Iris pigment epithelial cell (primary cell): ENCODE data around the gene INPP5B.
"Not testable (repeated sequence)": the region's sequence is repeated elsewhere in the genome, so short reads cannot be mapped to it uniquely, and the experiment has no call there.

Experiments used
- DNase-seq: peaks from one replicate; pipeline ENCODE4 v3.0.0-alpha.2; 2011; ENCODE audit warnings: low read depth

The INPP5B gene

DNA sequence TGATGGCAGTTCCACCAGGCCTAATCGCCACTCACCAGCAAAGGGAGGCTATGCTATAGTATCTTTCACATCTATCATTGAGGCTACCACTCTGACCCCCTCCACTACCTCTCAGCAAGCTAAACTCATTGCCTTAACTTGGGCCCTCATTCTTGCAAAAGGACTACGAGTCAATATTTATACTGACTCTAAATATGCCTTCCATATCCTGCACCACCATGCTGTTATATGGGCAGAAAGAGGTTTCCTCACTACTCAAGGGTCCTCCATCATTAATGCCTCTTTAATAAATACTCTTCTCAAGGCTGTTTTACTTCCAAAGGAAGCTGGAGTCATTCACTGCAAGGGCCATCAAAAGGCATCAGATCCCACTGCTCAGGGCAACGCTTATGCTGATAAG lies 35.4 kb downstream of the INPP5B start:
- not testable (repeated sequence) for DNase-seq

DNA sequence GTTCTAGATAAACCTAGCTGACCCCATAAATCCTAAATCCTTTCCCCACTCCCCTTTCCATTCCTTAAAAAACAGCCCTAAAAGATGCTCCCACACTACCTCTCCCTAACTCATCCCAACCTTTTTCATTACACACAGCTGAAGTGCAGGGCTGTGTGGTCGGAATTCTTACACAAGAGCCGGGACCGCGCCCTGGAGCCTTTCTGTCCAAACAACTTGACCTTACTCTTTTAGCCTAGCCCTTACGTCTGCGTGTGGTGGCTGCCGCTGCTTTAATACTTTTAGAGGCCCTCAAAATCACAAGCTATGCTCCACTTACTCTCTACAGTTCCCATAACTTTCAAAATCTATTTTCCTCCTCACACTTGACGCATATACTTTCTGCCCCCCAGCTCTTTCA lies 36.0 kb downstream of the INPP5B start:
- not testable (repeated sequence) for DNase-seq

DNA sequence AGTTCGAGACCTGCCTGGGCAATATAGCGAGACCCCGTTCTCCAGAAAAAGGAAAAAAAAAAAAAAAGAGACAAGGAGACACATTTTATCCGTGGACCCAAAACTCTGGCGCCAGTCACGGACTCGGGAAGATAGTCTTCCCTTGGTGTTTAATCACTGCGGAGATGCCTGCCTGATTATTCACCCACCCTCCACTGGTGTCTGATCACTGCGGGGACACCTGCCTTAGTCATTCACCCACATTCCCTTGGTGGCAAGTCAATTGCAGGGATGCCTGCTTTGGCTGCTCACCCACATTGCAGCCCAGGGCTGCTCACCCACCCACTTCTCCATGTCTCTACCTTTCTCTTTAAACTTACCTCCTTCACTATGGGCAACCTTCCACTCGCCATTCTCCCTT lies 38.3 kb downstream of the INPP5B start:
- not testable (repeated sequence) for DNase-seq

DNA sequence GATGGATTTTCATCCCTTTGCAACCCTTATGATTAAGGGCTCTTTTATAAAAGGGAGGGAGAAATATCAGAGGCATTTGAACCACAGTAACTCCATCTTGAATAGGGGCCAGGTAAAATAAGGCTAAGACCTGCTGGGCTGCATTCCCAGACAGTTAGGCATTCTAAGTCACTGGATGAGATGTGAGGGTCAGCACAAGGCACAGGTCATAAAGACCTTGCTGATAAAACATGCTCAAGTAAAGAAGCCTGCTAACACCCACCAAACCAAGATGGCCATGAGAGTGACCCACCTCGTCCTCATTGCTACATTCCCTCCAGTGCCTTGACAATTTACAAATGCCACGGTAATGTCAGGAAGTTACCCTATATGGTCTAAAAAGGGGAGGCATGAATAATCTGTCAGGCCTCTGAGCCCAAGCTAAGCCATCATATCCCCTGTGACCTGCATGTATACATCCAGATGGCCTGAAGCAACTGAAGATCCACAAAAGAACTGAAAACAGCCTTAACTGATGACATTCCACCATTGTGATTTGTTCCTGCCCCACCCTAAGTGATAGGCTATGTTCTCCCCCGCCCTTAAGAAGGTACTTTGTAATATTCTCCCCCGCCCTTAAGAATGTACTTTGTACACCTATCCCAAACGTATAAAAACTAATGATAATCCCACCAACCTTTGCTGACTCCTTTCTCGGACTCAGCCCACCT lies 39.3 kb downstream of the INPP5B start:
- not testable (repeated sequence) for DNase-seq

DNA sequence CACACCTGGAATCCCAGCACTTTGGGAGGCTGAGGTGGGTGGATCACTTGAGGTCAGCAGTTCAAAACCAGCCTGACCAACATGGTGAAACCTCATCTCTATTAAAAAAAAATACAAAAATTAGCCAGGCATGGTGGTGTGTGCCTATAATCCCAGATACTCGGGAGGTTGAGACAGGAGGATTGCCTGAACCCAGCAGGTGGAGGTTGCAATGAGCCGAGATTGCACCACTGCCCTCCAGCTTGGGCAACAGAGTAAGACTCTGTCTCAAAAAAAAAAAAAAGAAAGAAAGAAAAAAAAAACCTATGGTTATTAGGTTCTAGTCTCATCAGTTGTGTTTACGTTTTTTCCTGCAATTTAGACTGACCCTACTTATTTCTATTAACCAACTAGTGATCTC lies 40.3 kb downstream of the INPP5B start:
- not testable (repeated sequence) for DNase-seq

DNA sequence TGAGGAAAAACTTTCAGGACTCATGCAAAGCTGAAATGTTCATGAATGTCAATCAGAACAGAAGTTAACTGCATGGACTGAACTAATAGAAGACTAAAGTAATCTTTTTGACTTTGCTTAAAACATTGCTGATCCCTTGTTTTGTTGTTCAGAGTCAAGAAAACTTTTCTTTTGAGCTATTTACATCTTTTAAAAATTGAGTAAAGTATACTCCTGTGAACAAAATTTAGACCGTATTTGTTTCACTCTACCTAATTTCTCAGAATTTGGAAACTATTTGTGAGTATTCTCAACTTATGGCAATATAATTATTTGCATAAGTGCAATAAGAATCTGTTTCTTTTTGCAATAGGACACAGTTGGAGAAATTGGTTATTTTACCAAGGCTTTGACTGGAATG lies 41.1 kb downstream of the INPP5B start:
- no peak for DNase-seq

DNA sequence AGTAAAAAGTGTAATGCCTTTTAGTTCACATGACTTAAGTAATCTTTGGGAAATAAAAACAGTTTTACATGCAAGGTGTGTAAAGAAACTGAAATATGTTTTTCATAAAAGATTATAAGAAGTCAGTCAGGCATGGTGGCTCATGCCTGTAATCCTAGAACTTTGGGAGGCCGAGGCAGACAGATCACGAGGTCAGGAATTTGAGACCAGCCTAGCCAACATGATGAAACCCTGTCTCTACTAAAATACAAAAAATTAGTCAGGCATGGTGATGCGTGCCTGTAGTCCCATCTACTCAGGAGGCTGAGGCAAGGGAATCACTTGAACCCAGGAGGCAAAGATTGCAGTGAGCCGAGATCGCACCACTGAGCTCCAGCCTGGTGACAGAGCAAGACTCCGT lies 42.9 kb downstream of the INPP5B start:
- DNase-seq = peak; percentile 53

DNA sequence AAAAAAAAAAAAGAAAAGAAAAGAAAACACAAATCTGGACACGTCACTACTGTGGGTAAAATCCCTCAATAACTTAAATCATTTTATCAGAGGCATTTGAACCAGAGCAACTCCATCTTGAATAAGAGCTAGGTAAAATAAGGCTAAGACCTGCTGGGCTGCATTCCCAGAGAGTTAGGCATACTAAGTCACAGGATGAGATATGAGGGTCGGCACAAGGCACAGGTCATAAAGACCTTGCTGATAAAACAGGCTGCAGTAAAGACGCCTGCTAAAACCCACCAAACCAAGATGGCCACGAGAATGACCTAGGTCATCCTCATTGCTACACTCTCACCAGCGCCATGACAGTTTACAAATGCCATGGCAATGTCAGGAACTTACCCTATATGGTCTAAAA lies 43.9 kb downstream of the INPP5B start:
- DNase-seq = no peak

DNA sequence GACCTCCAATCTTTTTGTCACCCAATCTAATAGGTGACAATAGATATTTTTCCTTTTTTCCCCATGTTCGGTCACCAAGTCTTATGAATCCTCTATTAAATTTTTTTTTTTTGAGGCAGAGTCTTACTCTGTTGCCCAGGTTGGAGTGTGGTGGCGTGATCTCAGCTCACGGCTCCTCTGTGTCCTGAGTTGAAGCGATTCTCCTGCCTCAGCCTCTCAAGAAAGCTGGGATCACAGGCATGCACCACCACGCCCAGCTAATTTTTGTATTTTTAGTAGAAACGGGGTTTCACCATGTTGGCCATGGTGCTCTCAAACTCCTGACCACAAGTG lies 45.0 kb downstream of the INPP5B start:
- DNase-seq = no peak

DNA sequence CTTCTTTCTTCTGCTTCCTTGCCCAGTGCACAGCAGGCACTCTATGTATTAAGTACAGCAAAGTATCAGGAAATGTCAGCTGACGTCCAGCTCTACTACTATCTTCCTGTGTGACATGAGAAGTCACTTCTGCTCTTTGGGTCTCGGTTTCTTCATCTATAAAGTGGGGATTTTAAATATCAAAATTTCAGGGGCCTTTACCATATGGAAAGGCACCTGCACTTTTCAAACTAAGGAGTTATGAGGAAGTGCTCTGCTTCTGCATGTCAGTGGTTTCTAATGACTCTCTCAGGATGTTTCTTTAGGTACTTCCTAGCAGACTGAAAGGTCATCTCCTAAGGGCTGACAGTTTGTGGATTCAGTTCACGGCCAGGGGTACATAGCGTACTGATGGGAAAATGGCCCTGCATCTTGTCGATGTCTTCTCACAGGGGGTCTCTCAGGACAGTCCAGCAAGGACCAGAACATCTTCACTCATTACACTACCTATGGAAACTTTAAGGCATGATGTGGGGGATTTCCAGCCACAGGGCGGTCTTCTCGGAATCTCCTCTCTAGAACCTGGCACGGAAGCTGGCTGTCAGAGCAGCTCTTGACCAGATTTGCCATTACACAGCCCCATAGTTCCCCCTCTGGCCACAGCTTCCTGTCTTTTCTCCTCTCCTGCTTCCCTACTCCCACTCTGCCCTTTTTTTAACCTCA lies 45.5 kb downstream of the INPP5B start:
- no peak for DNase-seq

DNA sequence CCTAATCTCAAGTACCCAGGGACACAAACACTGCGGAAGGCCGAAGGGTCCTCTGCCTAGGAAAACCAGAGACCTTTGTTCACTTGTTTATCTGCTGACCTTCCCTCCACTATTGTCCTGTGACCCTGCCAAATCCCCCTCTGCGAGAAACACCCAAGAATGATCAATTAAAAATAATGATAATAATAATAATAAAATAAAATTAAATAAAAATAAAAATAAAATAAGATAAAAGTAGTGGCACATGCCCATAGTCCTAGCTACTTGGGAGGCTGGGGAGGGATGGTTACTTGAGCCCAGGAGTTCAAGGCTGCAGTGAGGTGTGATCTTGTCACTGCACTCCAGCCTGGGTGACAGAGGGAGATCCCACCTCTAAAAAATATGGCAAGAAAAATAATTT lies 49.3 kb downstream of the INPP5B start:
- DNase-seq = not testable (repeated sequence)

DNA sequence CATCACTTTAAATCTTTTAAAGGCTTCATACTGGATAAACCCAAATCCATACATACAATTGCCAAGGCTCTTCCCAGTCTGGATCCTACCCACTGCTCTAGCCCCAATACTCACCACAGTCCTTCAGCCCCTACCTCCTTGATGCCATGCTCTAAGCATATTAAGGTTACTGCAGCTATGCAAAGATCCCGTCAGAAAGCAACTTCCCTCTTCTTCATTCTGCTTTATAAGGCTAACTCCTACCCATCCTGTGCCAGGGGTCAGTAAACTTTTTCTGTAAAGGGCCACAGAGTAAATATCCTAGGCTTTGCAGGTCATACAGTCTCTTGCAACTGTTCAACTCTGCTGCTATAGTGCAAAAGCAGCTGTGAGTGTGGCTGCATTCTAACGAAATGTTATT lies 53.2 kb downstream of the INPP5B start:
- DNase-seq = no peak

DNA sequence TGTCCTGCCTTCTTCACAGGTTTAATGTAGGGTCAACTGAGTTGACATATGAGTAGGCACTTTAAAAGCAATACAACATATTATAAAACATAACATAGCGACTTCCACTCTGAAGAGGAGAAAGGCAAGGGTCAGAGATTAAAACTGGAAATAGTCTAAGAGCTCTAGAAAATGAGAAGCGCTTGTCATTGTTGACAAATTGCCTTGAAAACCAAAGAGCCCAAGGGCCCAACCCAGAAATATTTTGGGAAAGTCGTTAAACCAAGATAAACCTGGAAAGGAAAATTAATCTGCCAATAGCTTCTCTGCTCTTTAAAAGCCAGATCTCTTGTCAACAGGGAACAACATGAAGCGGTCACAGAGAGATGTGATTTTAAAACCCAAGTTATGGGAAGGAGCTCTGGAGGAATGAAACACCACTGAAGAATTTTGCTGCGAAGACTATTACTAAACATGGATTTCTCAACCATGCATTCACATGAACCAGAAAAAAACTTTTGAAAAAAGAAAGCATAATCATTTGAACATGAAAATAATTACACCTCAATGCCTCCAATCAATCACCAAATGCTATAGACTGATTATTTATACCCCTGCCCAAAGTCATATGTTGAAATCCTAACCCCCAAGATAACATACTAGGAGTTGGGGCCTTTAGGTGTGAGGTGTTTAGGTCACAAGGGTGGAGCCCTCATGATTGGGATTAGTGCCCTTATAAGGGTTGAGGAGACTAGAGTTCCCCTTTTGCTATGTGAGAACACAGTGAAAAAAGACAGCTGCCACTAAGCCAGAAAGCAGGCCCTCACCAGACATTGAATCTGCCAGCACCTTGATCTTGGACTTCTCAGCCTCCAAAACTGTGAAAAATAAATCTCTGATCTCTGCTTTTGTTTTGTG lies 54.5 kb downstream of the INPP5B start:
- peak; percentile 85 for DNase-seq

DNA sequence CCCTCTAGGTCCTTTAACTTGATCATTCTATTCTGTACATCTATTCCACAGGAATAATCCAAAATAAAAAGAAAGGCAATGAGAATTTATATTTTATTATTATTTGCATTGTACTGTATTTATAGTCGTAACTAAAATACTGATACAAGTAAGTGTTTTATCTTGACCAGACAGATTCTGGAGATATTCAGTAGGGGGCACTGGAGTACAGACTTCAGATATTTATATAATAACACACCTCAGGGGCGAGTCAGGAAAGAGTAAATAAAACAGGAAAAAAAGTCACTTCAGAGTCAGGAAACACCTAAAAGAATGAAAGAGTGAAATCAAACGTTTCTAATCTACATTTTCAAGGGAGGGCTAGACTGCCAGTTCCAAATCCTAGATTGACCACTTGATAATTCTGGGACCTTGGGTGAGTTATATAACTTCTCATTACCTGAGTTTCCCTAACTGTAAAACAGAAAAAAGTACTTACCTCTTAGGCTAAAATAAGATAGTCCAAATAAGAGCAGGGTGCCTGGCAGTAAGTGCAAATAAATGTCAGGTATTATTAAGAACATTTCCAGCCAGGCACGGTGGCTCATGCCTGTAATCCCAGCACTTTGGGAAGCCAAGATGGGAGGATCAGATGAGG lies 56.4 kb downstream of the INPP5B start:
- DNase-seq = peak; percentile 61

DNA sequence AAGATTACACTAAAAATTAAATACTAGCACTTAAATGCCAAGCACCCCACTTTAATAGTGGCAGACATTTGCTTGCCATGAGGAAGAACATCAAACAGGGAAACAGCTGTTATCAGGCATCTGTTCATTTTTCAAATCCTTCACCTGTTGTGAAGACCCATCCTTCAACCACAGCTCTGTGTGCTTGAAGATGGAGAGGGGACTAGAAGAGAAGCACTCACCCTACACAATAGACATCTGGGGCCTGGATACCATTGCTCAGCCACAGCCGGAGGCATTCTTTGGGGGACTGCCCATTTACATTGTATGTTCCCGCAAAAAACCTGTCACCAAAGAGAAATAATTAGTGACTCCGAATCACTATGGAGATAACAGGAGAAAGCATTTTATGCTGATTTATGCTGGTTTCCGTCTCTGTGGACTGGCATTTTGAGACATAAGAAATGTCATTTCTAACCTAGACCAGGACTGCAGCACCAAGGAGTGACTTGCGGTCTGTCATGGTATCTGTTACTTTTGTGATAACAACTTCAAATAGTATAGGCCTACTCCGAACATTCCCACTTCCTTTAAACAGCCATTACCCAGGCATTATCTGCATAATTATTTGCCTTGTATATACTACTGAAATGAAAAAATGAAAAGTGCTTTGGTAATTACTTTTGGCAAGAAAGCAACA lies 58.7 kb downstream of the INPP5B start:
- no peak for DNase-seq

DNA sequence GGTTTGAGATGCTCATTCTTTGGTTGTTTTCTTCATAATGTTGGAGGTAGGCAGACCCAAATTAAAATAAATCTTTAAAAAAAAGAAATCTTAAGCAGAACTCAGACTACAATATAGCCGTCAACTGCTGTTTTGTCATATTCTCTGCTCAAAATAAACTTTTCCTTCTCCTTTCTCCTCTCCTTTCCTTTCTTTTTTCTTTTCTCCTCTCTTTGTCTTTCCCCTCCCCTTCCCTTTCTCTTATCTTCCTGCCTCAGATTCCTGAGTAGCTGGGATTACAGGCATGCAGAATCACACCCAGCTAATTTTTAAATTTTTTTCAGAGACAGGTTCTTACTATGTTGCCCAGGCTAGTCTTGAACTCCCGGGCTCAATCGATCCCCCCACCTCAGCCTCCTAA lies 62.7 kb downstream of the INPP5B start:
- DNase-seq = no peak

DNA sequence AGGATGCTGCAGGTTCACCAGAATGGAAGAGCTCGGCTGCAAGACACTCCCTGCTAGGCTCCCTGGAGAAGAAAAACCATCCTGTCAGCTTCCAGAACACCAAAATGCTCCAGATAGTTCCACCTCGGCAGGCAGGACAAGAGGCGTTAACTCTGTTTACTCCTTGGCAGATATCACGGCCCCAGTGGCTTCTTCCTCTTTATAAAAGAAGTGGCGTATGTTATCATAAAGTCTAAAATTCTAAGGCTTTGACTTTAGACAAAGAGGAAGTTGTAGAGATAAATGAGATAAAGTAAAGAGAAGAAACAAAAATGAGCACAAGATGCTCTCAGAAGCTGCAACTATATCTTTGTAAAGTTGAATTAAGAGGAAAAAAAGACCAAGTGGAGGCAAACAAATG lies 63.2 kb downstream of the INPP5B start:
- no peak for DNase-seq

DNA sequence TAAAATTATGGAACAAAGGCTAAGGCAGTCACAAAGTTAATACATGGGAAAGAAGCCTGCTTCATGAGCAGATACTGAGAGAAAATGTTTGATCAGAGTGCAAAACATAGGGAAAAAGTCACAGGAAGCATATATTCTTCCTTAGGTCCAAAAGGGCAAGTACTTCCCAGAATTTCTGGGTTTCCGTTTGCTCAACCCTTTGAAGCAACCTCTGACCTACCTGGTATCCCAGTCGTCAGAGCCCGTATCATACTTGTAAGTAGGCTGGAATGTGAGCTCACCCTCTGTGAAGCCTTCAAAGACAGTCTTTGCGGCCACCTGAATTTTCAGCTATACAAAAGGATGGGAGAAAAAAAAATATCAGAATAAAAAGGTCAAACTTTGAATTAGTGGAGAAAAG lies 67.0 kb downstream of the INPP5B start:
- no peak for DNase-seq

DNA sequence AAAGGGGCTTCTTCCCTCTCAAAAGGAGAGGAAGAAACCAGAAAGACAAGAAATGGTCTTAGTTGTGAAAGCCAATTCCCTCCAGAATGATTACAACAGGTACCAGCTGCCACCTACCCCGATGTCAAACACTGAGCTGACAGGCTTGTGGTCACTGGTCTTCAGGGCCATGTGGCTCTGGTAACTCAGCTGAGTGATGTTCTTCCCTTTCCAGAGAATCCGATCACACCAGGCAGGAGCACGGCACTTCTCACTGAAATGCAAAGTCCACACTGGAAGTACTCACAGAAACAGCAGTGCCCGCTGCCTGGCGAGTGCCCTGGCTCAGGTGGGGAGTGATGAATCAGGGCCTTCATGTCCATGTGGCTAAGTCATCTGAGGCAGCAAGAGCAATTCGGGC lies 68.8 kb downstream of the INPP5B start:
- no peak for DNase-seq

DNA sequence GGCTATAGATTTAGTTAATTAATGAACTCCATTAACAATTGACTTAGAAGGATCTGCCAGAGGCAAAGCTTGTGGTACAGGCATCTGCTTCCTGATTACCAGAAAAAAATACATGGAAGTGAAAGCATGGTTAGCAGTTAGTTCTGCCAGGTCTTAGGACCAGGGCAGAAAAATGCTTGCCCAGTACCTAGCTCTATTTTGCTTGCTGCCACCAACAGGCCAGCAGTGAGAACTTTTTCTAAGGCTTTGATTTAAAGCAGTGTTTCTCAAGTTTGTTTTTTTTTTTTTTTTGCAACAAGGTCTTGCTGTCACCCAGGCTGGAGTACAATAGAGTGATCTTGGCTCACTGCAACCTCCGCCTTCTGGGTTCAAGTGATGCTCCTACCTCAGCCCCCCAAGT lies 71.0 kb downstream of the INPP5B start:
- peak; percentile 50 for DNase-seq

DNA sequence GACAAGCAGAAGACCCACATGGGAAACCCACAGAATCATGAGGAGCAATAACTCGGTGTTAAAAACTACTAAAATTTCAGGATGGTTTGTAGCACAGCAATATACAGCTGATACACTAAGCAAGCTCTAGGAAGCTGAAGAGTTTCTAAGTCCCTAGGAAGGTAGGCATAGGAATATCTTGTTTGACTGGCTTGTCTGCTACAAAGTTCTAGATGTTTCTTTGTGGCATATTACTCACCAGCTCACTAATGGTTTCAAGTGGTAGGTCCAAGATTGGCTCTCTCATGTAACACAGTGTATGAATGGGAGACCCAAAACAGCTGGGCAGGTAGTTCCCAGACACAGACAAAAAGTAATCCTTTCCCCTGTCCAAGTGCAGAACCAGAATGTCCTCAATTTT lies 74.2 kb downstream of the INPP5B start:
- DNase-seq = no peak

DNA sequence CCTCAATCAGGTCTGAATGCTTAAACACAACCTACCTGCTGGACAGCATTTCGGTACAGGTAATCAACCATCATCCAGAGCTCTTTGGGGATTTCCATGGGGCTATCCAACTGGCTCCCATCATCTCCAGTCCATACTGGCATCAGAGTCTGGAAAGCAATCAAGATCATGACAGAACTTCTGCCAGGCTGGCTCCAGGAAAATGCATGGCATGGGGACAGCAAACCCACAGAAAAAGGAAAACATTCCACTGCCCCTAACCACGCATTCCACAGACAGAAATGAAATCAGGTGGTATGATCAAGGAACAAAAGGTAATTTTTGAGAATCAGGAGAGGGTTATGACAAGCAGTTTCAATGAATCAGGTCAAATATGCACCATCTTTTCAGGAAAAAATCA lies 78.4 kb downstream of the INPP5B start:
- no peak for DNase-seq
